IPS-11a (cell line): ENCODE results near the gene ACTR6.
"Not testable (repeated sequence)": the region's sequence is repeated elsewhere in the genome, so short reads cannot be mapped to it uniquely, and the experiment has no call there.

Experiments used
- H3K4me3 ChIP-seq: one replicate; pipeline ENCODE4 v1.5.1; 2013; ENCODE audit warnings: low read depth, low read length, control low read depth

ACTR6 gene

DNA sequence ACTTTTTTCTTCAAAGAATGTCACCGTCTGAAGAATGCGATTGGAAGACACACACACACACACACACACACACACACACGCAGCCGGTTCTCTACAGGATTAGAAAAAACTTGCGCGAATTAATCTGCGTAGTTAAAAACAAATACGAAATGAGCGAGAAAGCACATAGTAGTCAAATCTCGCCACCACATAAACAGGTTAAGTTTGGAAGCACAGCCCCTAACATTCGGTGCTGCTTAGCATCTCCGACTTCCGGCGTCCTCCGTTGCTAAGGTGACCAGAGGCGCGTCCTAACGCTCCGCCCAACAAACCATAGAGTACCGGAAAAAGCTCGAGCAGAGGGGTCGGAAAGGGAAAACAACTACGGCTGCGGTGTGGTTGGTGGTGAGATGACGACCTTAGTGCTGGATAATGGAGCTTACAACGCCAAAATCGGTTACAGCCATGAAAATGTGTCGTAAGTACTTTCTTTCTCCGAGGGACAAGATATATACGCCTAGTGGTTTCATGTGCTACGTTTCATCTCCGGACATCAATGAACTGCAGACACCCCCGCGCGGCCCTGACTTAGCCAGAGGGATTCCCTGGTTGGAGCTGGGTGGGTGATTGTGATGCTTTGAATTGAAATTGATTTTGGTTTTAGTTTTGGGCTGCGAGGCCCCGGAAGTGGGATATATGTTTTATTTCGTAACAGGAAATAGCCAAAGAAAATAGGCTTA is at the start of gene ACTR6:
TSS of gene ACTR6 (plus strand) at position 353 of the 719 bp plus-strand sequence. CDS start at position 390, 37 bp downstream.
- H3K4me3 ChIP-seq: peak within 1 kb of the TSS; percentile 92

- H3K4me3 ChIP-seq: no peak overlapping the region
Measured at GRCh38 chr12:100151769-100152168, 48.8 kb upstream of the ACTR6 start.

- no peak overlapping the region for H3K4me3 ChIP-seq
Measured at GRCh38 chr12:100153131-100153530, 47.5 kb upstream of the ACTR6 start.

DNA sequence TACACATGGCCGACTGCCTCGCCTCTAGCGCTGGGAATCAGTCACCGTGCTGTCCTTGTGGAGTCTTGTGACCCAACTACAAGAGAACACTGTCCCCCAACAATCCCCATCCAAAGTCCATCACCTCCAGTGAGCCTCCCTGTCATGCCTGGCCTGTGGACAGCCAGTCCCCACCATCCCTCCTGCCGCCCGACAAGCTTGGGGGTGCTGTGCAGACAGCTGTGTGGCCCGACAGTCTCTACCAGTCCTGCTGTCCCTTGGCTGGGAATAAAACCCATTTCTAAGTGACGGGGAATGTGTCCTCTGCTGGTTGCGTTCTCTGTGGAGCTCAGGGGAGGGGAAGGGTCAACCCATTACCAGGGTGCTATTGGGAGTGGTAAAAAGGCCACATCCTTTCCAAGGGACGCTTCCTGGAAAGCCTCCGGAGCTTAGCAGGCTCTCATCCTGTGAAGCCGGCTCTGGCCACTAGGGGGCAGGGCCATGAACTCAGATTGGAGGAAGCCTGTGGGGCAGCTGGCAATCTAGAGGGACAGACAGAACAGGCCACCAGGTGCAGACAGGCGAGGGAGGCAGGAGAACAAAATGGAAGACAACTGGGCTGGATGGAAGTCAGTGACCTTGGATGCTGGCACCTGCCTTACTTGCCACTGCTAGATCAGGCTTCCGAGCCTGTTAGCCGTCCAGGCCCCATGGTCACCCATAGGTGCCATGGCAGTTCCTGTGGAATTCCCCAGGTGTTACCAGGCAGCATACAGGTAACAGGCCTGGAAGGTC is 46.0 kb upstream of the ACTR6 start:
- H3K4me3 ChIP-seq: no peak overlapping the region

GRCh38 chr12:100156731-100157426 is 43.7 kb upstream of the ACTR6 start:
- H3K4me3 ChIP-seq: no peak overlapping the region

DNA sequence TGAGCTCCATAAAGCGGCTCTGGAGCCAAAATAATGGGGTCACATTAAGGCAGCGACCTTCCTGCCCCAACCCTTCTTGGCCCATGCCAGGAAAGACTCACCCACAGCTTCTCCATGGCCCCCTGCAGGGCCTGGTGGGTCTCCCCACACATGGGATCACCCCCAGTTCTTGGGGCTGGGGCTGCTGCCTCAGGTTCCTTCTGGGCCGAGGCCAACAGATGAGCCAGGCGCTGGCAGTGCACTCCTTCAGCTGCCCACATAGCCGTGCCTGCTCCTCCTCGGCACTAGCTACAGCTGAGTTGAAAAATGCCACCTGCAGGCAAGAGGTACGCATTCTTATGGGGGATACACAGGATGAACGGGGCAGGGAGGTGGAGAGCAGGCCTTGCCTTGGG is 43.2 kb upstream of the ACTR6 start:
- no peak overlapping the region for H3K4me3 ChIP-seq

DNA sequence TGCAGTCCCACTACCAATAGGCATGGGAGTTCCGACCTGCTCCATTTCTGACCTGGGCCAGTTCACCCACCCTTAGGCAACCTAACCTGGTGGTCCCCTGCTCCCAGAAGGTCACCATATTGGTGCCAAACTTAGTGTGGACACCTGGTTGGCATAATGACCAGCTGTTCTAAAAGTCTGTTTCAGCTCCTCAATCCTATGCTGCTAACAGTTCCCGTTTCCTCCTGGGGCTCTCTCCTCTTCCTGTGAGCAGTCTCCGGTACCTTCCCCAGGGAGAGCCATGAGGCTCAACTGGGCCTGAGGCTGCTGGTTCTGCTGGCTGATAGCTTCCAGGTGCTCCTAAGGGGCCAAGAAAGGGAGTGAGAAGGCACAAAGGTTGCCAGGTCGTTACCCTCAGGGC is 42.1 kb upstream of the ACTR6 start:
- no peak overlapping the region for H3K4me3 ChIP-seq

DNA sequence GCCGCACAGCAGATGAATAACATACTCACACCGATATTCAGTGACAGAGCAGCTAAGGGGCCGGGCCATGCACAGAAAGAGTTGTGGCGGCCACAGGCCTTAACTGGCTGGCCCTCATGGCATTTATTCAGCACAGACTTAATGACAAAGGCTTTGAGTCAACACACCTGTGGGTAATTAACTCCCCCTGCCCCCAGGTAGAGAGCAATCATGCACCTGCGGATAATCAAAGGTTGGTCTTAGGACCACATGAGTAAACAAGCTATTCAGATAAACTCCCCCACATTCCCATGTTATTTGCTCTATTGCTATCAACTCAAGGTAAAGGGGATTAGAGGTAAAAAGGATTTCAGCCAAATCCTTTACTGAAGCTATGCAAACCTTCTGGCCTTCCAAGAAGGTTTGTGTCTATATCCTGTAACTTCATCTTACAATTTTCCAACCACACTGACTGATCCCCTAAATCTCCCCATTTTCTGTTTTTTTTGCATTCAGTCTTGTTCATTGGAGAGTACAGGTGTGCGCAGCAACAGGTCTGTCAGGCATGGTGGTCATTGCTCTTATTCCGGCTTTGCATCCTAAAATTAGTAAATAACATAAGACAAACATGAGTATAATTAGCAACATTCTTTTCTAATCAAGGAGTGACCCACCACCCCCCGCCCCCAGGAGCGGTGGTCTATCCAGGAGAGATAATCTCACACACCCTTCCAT is 41.1 kb upstream of the ACTR6 start:
- no peak overlapping the region for H3K4me3 ChIP-seq

- H3K4me3 ChIP-seq: no peak overlapping the region
Measured at GRCh38 chr12:100163416-100164152, 37.0 kb upstream of the ACTR6 start.

GRCh38 chr12:100164153-100164704 is 36.4 kb upstream of the ACTR6 start:
- no peak overlapping the region for H3K4me3 ChIP-seq

GRCh38 chr12:100165356-100165755 is 35.3 kb upstream of the ACTR6 start:
- no peak overlapping the region for H3K4me3 ChIP-seq

- no peak overlapping the region for H3K4me3 ChIP-seq
Measured at GRCh38 chr12:100166232-100166631, 34.4 kb upstream of the ACTR6 start.

GRCh38 chr12:100168562-100168961 is 32.1 kb upstream of the ACTR6 start:
- no peak overlapping the region for H3K4me3 ChIP-seq

DNA sequence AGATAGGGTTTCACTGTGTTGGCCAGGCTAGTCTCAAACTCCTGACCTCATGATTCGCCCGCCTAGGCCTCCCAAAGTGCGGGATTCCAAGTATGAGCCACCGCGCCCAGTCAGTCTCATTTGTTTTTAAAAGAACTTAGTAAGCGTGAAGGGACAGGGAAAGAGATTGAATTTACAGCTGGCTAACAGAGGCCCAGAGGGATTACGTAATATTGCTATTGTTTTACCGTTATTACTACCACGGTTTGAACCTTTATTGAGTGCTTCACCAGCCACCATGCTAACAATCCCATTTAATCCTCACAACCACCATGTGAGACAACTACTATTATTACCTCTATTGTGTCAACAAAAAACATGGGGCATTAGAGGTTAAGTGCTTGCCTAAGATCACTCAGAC is 31.3 kb upstream of the ACTR6 start:
- no peak overlapping the region for H3K4me3 ChIP-seq

GRCh38 chr12:100170313-100170858 is 30.2 kb upstream of the ACTR6 start:
- H3K4me3 ChIP-seq: no peak overlapping the region

- H3K4me3 ChIP-seq: no peak overlapping the region
Measured at GRCh38 chr12:100171248-100171647, 29.4 kb upstream of the ACTR6 start.

DNA sequence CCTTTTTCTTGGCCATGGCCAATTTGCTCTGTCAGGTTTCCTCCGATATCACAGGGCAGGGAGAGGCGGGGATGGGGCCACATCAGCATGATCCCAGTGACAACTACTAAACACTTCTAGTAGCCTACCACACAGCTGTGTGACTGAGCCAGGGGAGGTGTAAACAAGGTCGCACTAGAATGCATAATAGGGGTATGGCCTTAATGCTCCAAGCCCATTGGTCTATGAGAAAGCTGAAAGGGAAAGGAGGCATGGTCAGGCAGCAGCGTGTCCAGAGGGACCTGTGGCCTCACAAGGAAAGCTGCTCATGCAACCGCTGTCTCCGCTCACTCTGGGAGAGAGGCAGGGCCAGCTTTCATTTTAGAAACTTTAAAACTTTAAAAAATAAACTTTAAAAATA is 27.5 kb upstream of the ACTR6 start:
- H3K4me3 ChIP-seq: no peak overlapping the region

DNA sequence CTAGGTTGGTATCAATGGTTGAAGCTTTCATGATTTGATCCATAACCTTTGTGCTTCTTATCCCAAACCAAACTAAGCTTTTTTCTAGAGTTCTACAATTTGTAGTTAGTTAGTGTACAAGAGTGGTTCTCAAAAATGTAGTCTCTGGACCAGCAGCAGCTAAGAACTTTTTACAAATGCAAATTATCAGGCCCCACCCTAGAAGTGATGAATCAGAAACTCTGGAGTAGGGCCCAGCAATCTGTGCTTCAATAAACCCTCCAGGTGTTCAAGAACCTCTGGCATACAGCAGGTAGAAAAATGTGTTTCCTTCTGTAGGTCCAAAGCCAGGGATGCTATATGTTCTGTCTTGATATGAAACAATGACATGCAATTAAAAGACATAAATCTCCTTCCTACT is 26.1 kb upstream of the ACTR6 start:
- no peak overlapping the region for H3K4me3 ChIP-seq

DNA sequence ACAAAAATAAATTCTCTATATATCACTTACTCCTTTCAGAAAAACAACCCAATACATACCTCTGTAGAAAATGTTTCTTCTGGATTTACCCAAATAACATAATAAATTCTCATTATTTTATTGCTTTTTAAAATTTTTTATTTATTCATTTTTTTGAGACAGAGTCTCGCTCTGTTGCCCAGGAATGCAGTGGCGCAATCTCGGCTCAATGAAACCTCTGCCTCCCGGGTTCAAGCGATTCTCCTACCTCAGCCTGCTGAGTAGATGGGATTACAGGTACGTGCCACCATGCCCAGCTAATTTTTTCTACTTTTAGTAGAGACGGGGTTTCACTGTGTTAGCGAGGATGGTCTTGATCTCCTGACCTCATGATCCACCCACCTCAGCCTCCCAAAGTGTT is 24.1 kb upstream of the ACTR6 start:
- H3K4me3 ChIP-seq: not testable (repeated sequence)

GRCh38 chr12:100179252-100179651 is 21.4 kb upstream of the ACTR6 start:
- no peak overlapping the region for H3K4me3 ChIP-seq
